ENCODE measurements around the gene PLSCR4. TPM values are rescaled to one million over a fixed set of nuclear protein-coding genes. Genes with fewer than 3 reads are reported as not detected.

Gene PLSCR4
- total RNA-seq, 3 donors from 2014 or later: 62.2 to 85.5 (median 70.5) TPM

- Histone ChIP-seq H3K36me3 (no peaks in the 10 kb centered on the region), H3K4me1 (peaks cover 0 to 12% of the 10 kb centered on the region in 2 donors), H3K9me3 (no peaks in the 10 kb centered on the region), H3K27me3 (no peaks in the 10 kb centered on the region), H3K27ac (peak overlapping the region; percentile 65 to 78), H3K4me3 (peak overlapping the region in 1 of 3 donors; percentile 44)
- TF ChIP-seq POLR2A (IDR thresholded peaks at IDR 0.05) (no peak), POLR2AphosphoS5 (IDR thresholded peaks at IDR 0.05) (no peak), CTCF (IDR thresholded peaks at IDR 0.05) (no peak)
- intact Hi-C loops (cut with DNase I; ENCODE audit: low total_unique reads): no loop called here
- no peak for DNase-seq (ENCODE audit: low spot score in 2 of 2)
Observed at GRCh38 chr3:146156095-146156494, 94.8 kb downstream of the PLSCR4 start.

- TF ChIP-seq POLR2A (IDR thresholded peaks at IDR 0.05) (no peak), POLR2AphosphoS5 (IDR thresholded peaks at IDR 0.05) (no peak), CTCF (IDR thresholded peaks at IDR 0.05) (no peak)
- Histone ChIP-seq H3K9me3 (no peaks in the 10 kb centered on the region), H3K4me3 (no peak overlapping the region), H3K4me1 (peaks cover 0 to 12% of the 10 kb centered on the region in 2 donors), H3K36me3 (no peaks in the 10 kb centered on the region), H3K27me3 (no peaks in the 10 kb centered on the region), H3K27ac (no peak overlapping the region)
- intact Hi-C loops (cut with DNase I; ENCODE audit: low total_unique reads): no loop called here
- DNase-seq (ENCODE audit: low spot score in 2 of 2): no peak
Observed at GRCh38 chr3:146154995-146155394, 95.9 kb downstream of the PLSCR4 start.

- H3K36me3 ChIP-seq: no peaks in the 10 kb centered on the region
- peaks cover 0 to 12% of the 10 kb centered on the region in 2 donors for H3K4me1 ChIP-seq
- no peak overlapping the region for H3K4me3 ChIP-seq
- no peaks in the 10 kb centered on the region for H3K27me3 ChIP-seq
- TF ChIP-seq POLR2A (IDR thresholded peaks at IDR 0.05) (no peak), POLR2AphosphoS5 (IDR thresholded peaks at IDR 0.05) (no peak), CTCF (IDR thresholded peaks at IDR 0.05) (no peak)
- DNase-seq (ENCODE audit: low spot score in 2 of 2): no peak
- intact Hi-C loops (cut with DNase I; ENCODE audit: low total_unique reads): no loop called here
- no peaks in the 10 kb centered on the region for H3K9me3 ChIP-seq
- no peak overlapping the region for H3K27ac ChIP-seq
Observed at GRCh38 chr3:146154316-146154715, 96.6 kb downstream of the PLSCR4 start.

- Histone ChIP-seq H3K9me3 (no peaks in the 10 kb centered on the region), H3K27ac (peak overlapping the region in 1 of 2 donors; percentile 46), H3K4me1 (peaks cover 0 to 12% of the 10 kb centered on the region in 2 donors), H3K36me3 (no peaks in the 10 kb centered on the region), H3K4me3 (no peak overlapping the region), H3K27me3 (no peaks in the 10 kb centered on the region)
- no peak for DNase-seq (ENCODE audit: low spot score in 2 of 2)
- TF ChIP-seq CTCF (IDR thresholded peaks at IDR 0.05) (no peak), POLR2A (IDR thresholded peaks at IDR 0.05) (no peak), POLR2AphosphoS5 (IDR thresholded peaks at IDR 0.05) (no peak)
- intact Hi-C loops (cut with DNase I; ENCODE audit: low total_unique reads): no loop called here
Observed at GRCh38 chr3:146153429-146153828, 97.5 kb downstream of the PLSCR4 start.

GRCh38 chr3:146152834-146153233 is 98.1 kb downstream of the PLSCR4 start:
- peaks cover 0 to 12% of the 10 kb centered on the region in 2 donors for H3K4me1 ChIP-seq
- DNase-seq (ENCODE audit: low spot score in 2 of 2): peak in 1 of 2 donors; percentile 52
- no peaks in the 10 kb centered on the region for H3K36me3 ChIP-seq
- no peaks in the 10 kb centered on the region for H3K9me3 ChIP-seq
- intact Hi-C loops (cut with DNase I; ENCODE audit: low total_unique reads): no loop called here
- TF ChIP-seq CTCF (IDR thresholded peaks at IDR 0.05) (no peak), POLR2A (IDR thresholded peaks at IDR 0.05) (no peak), POLR2AphosphoS5 (IDR thresholded peaks at IDR 0.05) (no peak)
- no peak overlapping the region for H3K4me3 ChIP-seq
- H3K27ac ChIP-seq: peak overlapping the region; percentile 41 to 46
- H3K27me3 ChIP-seq: no peaks in the 10 kb centered on the region
